ENCODE results near the gene MYO1A. TPM values are rescaled to one million over a fixed set of nuclear protein-coding genes. Genes with fewer than 3 reads are reported as not detected.

MYO1A gene
- total and polyA plus RNA-seq, 2 of the 13 experiments (the other 11 are each of a cell fraction or from before 2014, with no cell fraction given): 5.3 to 6.0 TPM

DNA sequence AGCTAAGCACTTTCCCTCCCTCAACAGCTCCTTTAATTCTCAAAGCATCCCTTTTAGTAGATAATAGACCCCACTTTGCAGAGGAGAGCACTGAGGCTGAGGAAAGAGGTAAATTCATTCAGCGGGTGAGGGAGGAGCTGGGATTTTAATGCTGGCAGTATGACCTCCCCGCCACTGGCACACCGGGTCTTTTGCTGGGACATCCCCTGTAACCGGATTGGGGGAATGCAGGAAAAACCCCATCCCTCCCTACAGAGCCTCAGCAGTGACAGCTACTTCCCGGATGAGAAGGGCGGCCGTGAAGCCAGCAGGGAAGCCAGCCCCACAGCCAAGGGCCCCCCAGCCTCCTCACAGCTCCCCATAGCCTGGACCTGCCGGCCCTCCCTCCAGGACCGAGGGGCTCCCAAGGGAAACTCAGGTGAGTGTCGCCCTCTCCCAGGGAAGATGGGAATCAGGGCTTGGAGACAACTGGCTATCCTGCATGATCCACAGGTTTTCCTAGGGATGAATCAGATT, 55.6 kb downstream of the MYO1A start:
- ChIA-PET CTCF (ENCODE audit: low intra/inter-chr PET ratio, low total read pairs) (no interaction called here), POLR2A (no interaction called here)
- Histone ChIP-seq H3K9ac (ENCODE audit: insufficient read depth, low read depth, low read length) (no peak overlapping the region), H3K79me2 (ENCODE audit: insufficient read depth, low read length) (no peaks in the 10 kb centered on the region), H2AFZ (ENCODE audit: low read length) (no peak overlapping the region), H3K36me3 (replicated peaks in 1 of 2; ENCODE audit: control insufficient read depth in 1 of 2, insufficient read depth in 2 of 2, low read length in 2 of 2) (no peaks in the 10 kb centered on the region), H3K4me2 (ENCODE audit: low read depth, low read length) (no peak overlapping the region), H3K4me3 (replicated peaks in 1 of 3; ENCODE audit: insufficient read depth in 1 of 3, low read depth in 2 of 3, low read length in 3 of 3) (no peak overlapping the region), H3K27me3 (ENCODE audit: control insufficient read depth in 1 of 2, insufficient read depth in 2 of 2, low read length in 2 of 2) (no peaks in the 10 kb centered on the region; a peak in 1 of 5 replicates), H4K20me1 (ENCODE audit: insufficient read depth, low read length) (no peaks in the 10 kb centered on the region), H3K9me3 (ENCODE audit: low read length) (no peaks in the 10 kb centered on the region), H3K27ac (ENCODE audit: extremely low read length, insufficient read depth, low read length) (no peak overlapping the region), H3K4me1 (ENCODE audit: insufficient read depth, low read length) (peaks cover 15% of the 10 kb centered on the region; the same call in 1 of the 2 replicates)
- no peak for DNase-seq (ENCODE audit: low spot score)
- intact Hi-C loops (cut with micrococcal nuclease; ENCODE audit: unreplicated experiment): no loop called here
- ATAC-seq: no peak
- 88% methylated on average over 5 of the region's 10 CpGs for WGBS (ENCODE audit: low lambda C conversion rate)
- FAIRE-seq: no peak
- TF ChIP-seq ZNF652 (CRISPR knock-in tag; IDR thresholded peaks at IDR 0.05; ENCODE audit: borderline replicate concordance, low read depth) (no peak), ZNF776 (CRISPR knock-in tag; IDR thresholded peaks at IDR 0.05) (no peak), ZNF33B (CRISPR knock-in tag; IDR thresholded peaks at IDR 0.05) (no peak), SOX13 (IDR thresholded peaks at IDR 0.05) (no peak), SOX13 (CRISPR knock-in tag; conservative IDR thresholded peaks at IDR 0.05 in 1 of 2, IDR thresholded peaks at IDR 0.05 in 1 of 2) (no peak), SP140L (CRISPR knock-in tag; IDR thresholded peaks at IDR 0.05; ENCODE audit: borderline replicate concordance) (no peak), RCOR2 (CRISPR knock-in tag; IDR thresholded peaks at IDR 0.05) (no peak), TAF1 (CRISPR knock-in tag; IDR thresholded peaks at IDR 0.05) (no peak), FOSL2 (CRISPR knock-in tag; IDR thresholded peaks at IDR 0.05) (no peak), ELF3 (CRISPR knock-in tag; IDR thresholded peaks at IDR 0.05) (no peak), KDM6A (CRISPR knock-in tag; IDR thresholded peaks at IDR 0.05; ENCODE audit: low read depth) (no peak), NRL (CRISPR knock-in tag; IDR thresholded peaks at IDR 0.05; ENCODE audit: borderline replicate concordance) (no peak), ZNF773 (CRISPR knock-in tag; IDR thresholded peaks at IDR 0.05; ENCODE audit: borderline replicate concordance) (no peak)
- TF ChIP-seq, protein P1, sequence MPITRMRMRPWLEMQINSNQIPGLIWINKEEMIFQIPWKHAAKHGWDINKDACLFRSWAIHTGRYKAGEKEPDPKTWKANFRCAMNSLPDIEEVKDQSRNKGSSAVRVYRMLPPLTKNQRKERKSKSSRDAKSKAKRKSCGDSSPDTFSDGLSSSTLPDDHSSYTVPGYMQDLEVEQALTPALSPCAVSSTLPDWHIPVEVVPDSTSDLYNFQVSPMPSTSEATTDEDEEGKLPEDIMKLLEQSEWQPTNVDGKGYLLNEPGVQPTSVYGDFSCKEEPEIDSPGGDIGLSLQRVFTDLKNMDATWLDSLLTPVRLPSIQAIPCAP (CRISPR knock-in tag; IDR thresholded peaks at IDR 0.05; ENCODE audit: low read depth): no peak
- TF ChIP-seq, protein P2, sequence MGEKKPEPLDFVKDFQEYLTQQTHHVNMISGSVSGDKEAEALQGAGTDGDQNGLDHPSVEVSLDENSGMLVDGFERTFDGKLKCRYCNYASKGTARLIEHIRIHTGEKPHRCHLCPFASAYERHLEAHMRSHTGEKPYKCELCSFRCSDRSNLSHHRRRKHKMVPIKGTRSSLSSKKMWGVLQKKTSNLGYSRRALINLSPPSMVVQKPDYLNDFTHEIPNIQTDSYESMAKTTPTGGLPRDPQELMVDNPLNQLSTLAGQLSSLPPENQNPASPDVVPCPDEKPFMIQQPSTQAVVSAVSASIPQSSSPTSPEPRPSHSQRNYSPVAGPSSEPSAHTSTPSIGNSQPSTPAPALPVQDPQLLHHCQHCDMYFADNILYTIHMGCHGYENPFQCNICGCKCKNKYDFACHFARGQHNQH (CRISPR knock-in tag; IDR thresholded peaks at IDR 0.05): no peak
- TF ChIP-seq, protein P3, sequence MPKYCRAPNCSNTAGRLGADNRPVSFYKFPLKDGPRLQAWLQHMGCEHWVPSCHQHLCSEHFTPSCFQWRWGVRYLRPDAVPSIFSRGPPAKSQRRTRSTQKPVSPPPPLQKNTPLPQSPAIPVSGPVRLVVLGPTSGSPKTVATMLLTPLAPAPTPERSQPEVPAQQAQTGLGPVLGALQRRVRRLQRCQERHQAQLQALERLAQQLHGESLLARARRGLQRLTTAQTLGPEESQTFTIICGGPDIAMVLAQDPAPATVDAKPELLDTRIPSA (CRISPR knock-in tag; IDR thresholded peaks at IDR 0.05; ENCODE audit: borderline replicate concordance): no peak
- in situ Hi-C loops (cut with HindIII; ENCODE audit: extremely low pct_ligation_motif_present, low pct_unique_long_range_greater_than_20kb): no loop called here
- no TSS peak for BruUV-seq (replicated peaks)

Measured in HepG2 (cell line).